GM21381 (cell line): ENCODE results near the gene HS3ST6.
"Not testable (repeated sequence)": the region's sequence is repeated elsewhere in the genome, so short reads cannot be mapped to it uniquely, and the experiment has no call there.

ENCODE experiments used
- ATAC-seq: cut with Tn5 transposase; IDR thresholded peaks from one replicate; pipeline ENCODE4 v1.9.1; 2021; ENCODE audit warnings: mild to moderate bottlenecking, moderate library complexity; ENCODE audit not compliant: unreplicated experiment

HS3ST6 gene

DNA sequence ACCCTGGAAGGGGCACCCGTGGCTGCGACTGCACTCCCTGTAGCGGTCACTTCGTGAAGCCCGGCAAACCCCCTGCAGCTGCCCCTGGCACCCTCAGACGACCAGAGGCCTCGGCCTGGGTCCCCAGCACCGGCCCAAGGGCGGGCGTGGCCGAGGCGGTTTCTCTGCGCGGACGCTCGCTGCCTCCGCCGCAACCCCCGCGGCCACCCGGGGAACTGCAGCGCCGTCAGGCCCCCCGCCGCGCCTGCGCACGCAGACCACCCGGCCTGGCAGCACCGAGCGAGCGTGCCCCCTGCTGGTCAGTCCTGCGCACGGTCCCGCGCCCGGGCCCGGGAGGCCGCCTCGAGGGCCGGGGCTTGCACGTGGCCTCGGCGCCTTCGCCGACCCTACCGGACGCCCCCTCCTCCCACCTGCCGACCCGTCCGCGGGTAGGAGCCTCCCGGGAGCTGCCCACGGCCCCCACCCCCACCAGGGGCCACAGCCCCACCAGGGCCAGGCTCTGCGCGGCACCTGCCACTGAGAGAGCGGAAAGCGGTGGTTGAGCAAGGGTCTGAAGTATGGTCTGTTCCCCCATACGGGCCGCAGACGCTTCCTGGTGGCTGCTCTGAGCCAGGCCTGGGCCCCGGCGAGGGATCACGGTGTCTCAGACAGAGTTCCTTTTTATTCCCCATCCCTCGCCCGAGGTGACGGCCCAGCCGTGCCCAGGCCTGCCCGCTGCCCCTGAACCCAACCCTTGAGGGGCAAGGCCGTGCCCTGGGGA lies 11.5 kb upstream of the HS3ST6 start:
- peak; percentile 88 for ATAC-seq

DNA sequence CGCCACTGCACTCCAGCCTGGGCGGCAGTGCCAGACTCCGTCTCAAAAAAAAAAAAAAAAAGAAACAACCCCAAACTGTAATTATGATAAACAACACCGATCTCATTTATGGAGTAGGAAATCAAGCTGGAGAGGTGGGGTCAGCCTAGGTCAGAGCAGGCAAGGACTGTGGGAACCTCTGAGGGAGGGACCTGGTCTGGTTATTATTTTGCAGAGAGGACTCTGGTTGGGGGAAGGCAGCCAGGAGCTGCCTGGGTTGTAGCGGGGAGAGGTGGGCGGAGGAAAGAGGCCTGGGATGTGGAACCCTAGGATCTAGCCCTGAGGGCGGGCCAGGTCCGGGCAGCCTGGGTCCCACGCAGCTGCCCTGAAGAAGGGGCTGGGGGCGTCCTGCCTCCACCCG lies 10.9 kb upstream of the HS3ST6 start:
- no peak for ATAC-seq

DNA sequence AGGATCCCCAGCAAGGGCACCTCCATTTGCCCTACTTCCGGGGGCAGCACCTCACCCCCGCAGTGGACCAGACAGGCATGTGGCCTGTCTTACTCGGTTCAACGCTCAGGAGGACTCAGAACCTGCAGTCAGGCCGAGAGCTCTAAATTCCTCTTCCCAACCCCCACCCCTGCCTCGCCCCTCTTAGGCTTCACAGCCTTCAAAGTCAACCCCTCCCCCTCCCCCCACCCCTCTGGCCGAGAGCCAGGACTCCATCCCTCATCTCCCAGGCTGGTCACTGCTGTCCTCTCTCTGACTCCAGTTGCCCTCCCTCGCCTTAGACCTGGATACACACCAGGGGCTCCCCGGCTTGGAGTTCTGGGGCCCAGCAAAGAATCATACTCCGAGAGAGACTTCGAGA lies 8.1 kb upstream of the HS3ST6 start:
- ATAC-seq = no peak

DNA sequence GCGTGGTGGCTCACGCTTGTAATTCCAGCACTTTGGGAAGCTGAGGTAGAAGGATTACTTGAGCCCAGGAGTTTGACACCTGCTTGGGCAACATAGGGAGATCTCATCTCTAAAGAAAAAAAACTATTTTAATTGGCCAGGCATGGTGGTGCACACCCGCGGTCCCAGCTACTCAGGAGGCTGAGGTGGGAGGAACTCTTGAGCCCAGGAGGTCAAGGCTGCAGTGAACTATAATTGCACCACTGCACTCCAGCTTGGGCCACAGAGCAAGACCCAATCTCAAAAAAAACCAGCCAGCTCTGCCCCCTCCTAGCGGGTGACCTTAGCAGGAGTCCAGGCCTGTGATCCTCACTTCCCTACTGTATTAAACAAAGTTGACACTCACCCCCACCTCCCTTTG lies 5.9 kb upstream of the HS3ST6 start:
- no peak for ATAC-seq

DNA sequence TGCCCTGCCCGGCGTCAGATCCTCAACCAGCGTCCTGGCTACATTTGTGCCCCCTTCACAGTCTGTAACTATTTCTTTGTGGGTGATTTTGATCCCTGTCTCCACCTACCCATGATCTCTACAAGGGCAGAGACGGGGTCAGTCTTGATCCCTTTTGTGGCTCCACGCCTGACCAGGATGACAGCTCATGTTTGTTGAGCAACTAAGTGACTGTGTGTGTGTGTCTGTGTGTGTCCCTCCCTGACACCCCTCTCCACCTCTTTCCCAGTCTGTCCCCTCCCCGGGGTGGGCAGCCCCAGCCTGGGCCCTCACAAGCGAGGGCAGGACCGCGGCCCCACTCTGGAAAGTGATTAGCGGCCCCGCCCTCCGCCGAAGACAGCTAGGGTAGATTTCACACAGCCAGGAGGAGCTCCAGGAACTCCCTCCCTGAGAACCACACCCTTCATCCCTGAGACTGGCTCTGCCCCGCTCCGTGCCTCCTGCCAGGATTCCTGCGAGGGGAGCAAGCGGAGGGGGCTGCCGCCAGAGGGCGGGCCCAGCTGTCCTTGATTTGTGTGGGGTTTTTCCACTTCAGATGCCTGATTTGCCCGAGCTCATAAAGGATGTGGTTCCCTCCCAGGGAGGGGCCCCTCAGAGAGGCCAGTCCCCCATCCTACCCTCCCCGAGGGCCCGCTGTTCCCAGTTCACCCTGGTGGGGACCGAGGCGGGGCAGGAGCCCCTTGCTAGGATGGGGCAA lies 5.3 kb upstream of the HS3ST6 start:
- no peak for ATAC-seq

DNA sequence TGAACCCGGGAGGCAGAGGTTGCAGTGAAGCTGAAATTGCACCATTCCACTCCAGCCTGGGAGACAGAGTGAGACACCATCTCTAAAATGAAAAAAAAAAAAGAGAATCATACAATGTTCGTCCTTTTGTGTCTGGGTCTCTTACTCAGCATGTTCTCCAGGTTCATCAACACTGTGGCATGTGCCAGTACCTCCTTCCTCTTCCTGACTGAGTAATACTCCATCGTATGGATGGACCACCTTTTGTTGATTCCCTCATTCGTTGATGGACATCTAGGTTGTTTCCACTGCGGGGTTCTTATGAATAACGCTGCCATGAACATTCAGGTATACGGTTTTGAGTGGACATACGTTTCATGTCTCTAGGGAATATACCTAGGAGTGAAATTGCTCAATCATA lies 4.1 kb upstream of the HS3ST6 start:
- no peak for ATAC-seq

DNA sequence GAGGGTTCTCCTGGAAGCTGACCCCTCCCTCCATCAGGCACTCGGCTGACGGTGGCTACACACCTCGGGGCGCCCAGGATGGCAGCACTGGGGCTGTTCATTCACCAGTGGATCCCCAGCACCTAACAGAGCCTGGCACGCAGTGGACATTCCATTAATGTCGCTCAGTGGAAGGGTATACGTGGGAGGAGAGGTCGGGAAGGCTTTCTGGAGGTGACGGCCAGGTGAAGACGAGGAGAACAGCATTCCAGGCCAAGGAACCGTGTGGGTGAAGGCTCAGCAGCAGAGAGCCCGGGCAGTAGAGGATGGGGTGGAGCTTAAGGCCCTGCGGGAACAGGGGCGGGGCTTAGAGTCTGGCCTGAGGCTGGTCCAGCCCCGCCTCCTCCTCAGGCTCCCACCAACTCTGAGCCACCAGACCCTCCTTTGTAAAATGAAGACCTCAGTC lies 2.5 kb upstream of the HS3ST6 start:
- no peak for ATAC-seq

GRCh38 chr16:1920122-1920521 lies 1.9 kb upstream of the HS3ST6 start:
- not testable (repeated sequence) for ATAC-seq

DNA sequence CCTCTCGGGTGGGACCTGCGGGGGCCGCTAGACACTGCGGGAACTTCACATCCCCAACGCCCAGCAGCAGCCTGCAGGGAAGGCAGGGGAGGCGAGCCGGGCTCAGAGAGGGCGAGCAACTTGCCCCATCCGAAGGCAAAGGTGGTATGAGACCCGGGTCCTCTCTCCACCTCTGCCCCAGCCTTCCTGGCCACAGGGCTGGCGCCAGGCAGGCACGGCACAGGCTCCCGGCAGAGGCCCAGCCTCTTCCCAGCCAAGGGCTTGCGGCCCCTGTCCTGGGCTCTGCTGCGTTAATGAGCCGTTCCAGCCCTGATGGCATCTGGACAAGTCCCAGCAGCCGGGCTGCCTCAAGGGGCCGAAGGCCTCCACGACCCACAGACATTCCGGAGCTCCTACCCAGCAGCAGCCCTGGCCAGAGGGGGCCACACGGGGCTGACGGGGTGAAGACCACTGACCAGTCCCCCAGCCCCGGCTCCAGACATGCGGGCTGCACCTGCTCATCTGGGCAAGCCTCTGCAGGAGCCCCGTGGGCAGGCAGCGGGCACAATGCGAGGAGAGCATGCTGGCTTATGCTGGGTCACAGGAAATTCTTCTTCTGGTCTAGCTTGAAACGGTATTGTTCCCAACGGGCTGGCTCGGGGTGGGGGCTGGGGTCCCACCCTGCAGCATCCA lies 1.2 kb upstream of the HS3ST6 start:
- no peak for ATAC-seq

GRCh38 chr16:1917665-1918350 lies 407 bp downstream of the HS3ST6 start:
- no peak for ATAC-seq

- ATAC-seq = no peak
Observed at GRCh38 chr16:1917056-1917664, 1.1 kb downstream of the HS3ST6 start.

- no peak for ATAC-seq
Observed at GRCh38 chr16:1916640-1916990, 1.6 kb downstream of the HS3ST6 start.

- ATAC-seq = no peak
Observed at GRCh38 chr16:1915732-1916639, 2.2 kb downstream of the HS3ST6 start.

- no peak for ATAC-seq
Observed at GRCh38 chr16:1914988-1915387, 3.2 kb downstream of the HS3ST6 start.

- no peak for ATAC-seq
Observed at GRCh38 chr16:1914084-1914608, 4.1 kb downstream of the HS3ST6 start.

DNA sequence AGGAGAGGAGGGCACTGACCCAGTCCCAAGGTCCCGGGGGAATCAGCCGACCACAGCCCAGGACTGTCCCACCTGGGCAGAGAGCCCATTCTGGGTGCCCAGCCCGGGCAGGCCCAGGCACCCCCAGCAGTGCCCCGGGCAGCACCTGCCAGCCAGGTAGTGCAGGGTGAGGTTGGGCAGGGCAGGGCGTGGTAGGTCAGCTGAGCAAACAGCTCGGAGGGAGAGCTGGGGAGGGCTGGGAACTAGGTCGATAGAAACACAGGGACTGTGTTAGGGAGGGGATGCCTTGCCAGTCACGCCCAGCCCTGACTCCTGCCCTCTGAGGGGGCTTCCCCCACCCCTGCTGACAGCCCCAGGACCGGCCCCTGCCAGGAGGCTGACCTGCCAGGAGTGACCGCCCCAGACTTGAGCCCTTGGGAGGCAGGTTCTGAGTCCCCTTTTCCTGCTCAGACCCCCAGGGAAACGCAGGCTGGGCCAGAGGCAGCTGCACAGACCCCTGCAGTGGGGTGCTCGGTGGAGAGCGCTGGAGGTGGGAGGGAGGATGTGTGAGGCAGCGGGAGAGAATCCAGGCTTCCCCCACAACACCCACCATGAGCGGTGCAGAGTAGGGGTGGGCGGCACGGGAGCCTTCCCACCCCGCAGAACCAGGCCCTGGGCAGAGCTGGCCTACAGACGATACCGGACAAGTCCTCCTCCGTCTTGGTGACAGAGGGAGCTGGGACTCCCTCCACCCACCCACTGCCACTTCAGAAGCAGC lies 4.7 kb downstream of the HS3ST6 start:
- no peak for ATAC-seq

- no peak for ATAC-seq
Observed at GRCh38 chr16:1912215-1912543, 6.0 kb downstream of the HS3ST6 start.

GRCh38 chr16:1911467-1912214 lies 6.6 kb downstream of the HS3ST6 start:
- ATAC-seq = no peak
